HepG2 (cell line): Measurements from ENCODE around the gene DOCK4. TPM values are rescaled to one million over a fixed set of nuclear protein-coding genes. Genes with fewer than 3 reads are reported as not detected.
A peak's percentile ranks its signal among the peaks of the same experiment; 100 is the strongest.

ENCODE experiments used
- ATAC-seq: fragments of 200-7000 bp; cut with Tn5 transposase; 3 replicates; pipeline ENCODE4 v1.9.1; 2020; ENCODE audit warnings: mild to moderate bottlenecking, moderate library complexity
- BruUV-seq: library from RNA; stranded (reverse); fragments of 400-500 nt; replicated peaks from 2 replicates; lab custom pipeline; 2021; lab: Mats Ljungman, UMichigan
- CTCF ChIA-PET: fragments of 300-600 bp; formaldehyde crosslinking; extraction: SDS; loops from one replicate; lab custom pipeline; 2021; ENCODE audit warnings: low total read pairs, inconsistent platforms, low intra/inter-chr PET ratio; lab: Yijun Ruan, JAX
- POLR2A ChIA-PET: fragments of 350-600 bp; sonication (Branson Sonifier 250); formaldehyde crosslinking; loops from one replicate; lab custom pipeline; 2020; ENCODE audit warnings: antibody characterized with exemption, inconsistent platforms; lab: Yijun Ruan, JAX
- DNase-seq: peaks from one replicate; pipeline ENCODE4 v3.0.0-alpha.2; 2015; ENCODE audit warnings: low spot score
- FAIRE-seq: peaks from 3 replicates; lab custom pipeline; 2011; peaks lifted over from hg19 to GRCh38; lab: Jason Lieb, UNC
- H2AFZ ChIP-seq: one replicate; pipeline ENCODE4 v1.6.1; 2011; ENCODE audit warnings: low read length, inconsistent platforms
- H3K27ac ChIP-seq: fragments of 300-600 bp; 3 replicates; pipeline ENCODE4 v1.8.0; 2011; ENCODE audit warnings: mixed run types, mild to moderate bottlenecking, mixed read lengths, low read length, inconsistent platforms; ENCODE audit not compliant: insufficient read depth; ENCODE audit errors: extremely low read length
- H3K27me3 ChIP-seq, 2 experiments: fragments of 200-600 bp in 1 of 2; 2 replicates in 1 of 2; 3 replicates in 1 of 2; pipeline versions ENCODE4 v1.6.0 to v1.8.0; 2011; ENCODE audit warnings: low read length in 2 of 2, mild to moderate bottlenecking in 2 of 2, moderate library complexity in 2 of 2, inconsistent platforms in 1 of 2; ENCODE audit not compliant: insufficient read depth in 2 of 2, control insufficient read depth in 1 of 2
- H3K36me3 ChIP-seq, 2 experiments: fragments of 200-600 bp in 1 of 2; replicated peaks in 1 of 2; 2 replicates in 1 of 2; 3 replicates in 1 of 2; pipeline versions ENCODE4 v1.5.1 to v1.8.0; 2011; ENCODE audit warnings: low read length in 2 of 2, inconsistent platforms in 1 of 2; ENCODE audit not compliant: insufficient read depth in 2 of 2, control insufficient read depth in 1 of 2
- H3K4me1 ChIP-seq: 2 replicates; pipeline ENCODE4 v1.5.1; 2012; ENCODE audit warnings: low read length, inconsistent platforms; ENCODE audit not compliant: insufficient read depth
- H3K4me2 ChIP-seq: 2 replicates; pipeline ENCODE4 v1.6.0; 2011; ENCODE audit warnings: low read depth, low read length, inconsistent platforms
- H3K4me3 ChIP-seq, 3 experiments: fragments of 200-600 bp in 1 of 3; sonication (generic), shearing (Covaris generic) in 1 of 3; replicated peaks in 1 of 3; 2 replicates each; pipeline ENCODE4 v1.5.1; 2011 to 2016; ENCODE audit warnings: low read length in 3 of 3, inconsistent platforms in 2 of 3, low read depth in 2 of 3, mild to moderate bottlenecking in 2 of 3, control low read depth in 1 of 3, mixed read lengths in 1 of 3; ENCODE audit not compliant: insufficient read depth in 1 of 3
- H3K79me2 ChIP-seq: one replicate; pipeline ENCODE4 v1.6.1; 2011; ENCODE audit warnings: low read length, inconsistent platforms; ENCODE audit not compliant: insufficient read depth
- H3K9ac ChIP-seq: 2 replicates; pipeline ENCODE4 v1.6.0; 2011; ENCODE audit warnings: mild to moderate bottlenecking, low read depth, low read length, inconsistent platforms; ENCODE audit not compliant: insufficient read depth
- H3K9me3 ChIP-seq: 2 replicates; pipeline ENCODE4 v1.5.1; 2012; ENCODE audit warnings: mild to moderate bottlenecking, low read length
- H4K20me1 ChIP-seq: 2 replicates; pipeline ENCODE4 v1.6.0; 2011; ENCODE audit warnings: inconsistent platforms, mild to moderate bottlenecking, low read length, moderate library complexity; ENCODE audit not compliant: insufficient read depth
- ASH2L ChIP-seq: fragments of 300-600, 200-600 bp; sonication (generic); IDR thresholded peaks from 2 replicates; pipeline ENCODE4 v1.7.0; 2017; ENCODE audit warnings: low read depth, mild to moderate bottlenecking, moderate library complexity, mixed read lengths, low read length; ENCODE audit not compliant: insufficient read length
- CERS6 ChIP-seq: sonication (generic); formaldehyde crosslinking; IDR thresholded peaks from 2 replicates; pipeline ENCODE4 v1.5.0; 2020; ENCODE audit warnings: missing genetic modification reagents
- DPF2 ChIP-seq: sonication (generic); formaldehyde crosslinking; IDR thresholded peaks from 2 replicates; pipeline ENCODE4 v1.4.0; 2020; ENCODE audit warnings: mild to moderate bottlenecking, low read depth, missing genetic modification reagents, borderline replicate concordance
- MED1 ChIP-seq: sonication (generic); formaldehyde crosslinking; IDR thresholded peaks from 2 replicates; pipeline ENCODE4 v1.4.0; 2020; ENCODE audit warnings: missing genetic modification reagents
- MYC ChIP-seq: sonication (generic); formaldehyde crosslinking; IDR thresholded peaks from 2 replicates; pipeline ENCODE4 v1.9.0; 2021; ENCODE audit warnings: missing genetic modification reagents, borderline replicate concordance
- NFE2L2 ChIP-seq: fragments of 150-350 bp; IDR thresholded peaks from 2 replicates; pipeline ENCODE4 v1.6.1; 2014; ENCODE audit warnings: low read length
- NFIC ChIP-seq: IDR thresholded peaks from 2 replicates; pipeline ENCODE4 v1.6.1; 2012; ENCODE audit warnings: mild to moderate bottlenecking, low read length, inconsistent platforms
- TSC22D2 ChIP-seq: sonication (generic); formaldehyde crosslinking; IDR thresholded peaks from 2 replicates; pipeline ENCODE4 v1.5.1; 2020; ENCODE audit warnings: missing genetic modification reagents, mild to moderate bottlenecking, borderline replicate concordance
- ZBTB4 ChIP-seq: sonication (generic); formaldehyde crosslinking; IDR thresholded peaks from 2 replicates; pipeline ENCODE4 v1.4.0; 2020; ENCODE audit warnings: missing genetic modification reagents, mild to moderate bottlenecking, borderline replicate concordance
- ZFP41 ChIP-seq: sonication (generic); formaldehyde crosslinking; IDR thresholded peaks from 2 replicates; pipeline ENCODE4 v1.4.0; 2020; ENCODE audit warnings: mild to moderate bottlenecking, missing genetic modification reagents, borderline replicate concordance
- ZNF234 ChIP-seq: sonication (generic); formaldehyde crosslinking; conservative IDR thresholded peaks from 2 replicates; pipeline ENCODE4 v1.5.1; 2020; ENCODE audit warnings: mild to moderate bottlenecking, missing genetic modification reagents
- ZNF335 ChIP-seq: sonication (generic); formaldehyde crosslinking; IDR thresholded peaks from 2 replicates; pipeline ENCODE4 v1.4.0; 2020; ENCODE audit warnings: missing genetic modification reagents
- ZNF350 ChIP-seq: sonication (generic); formaldehyde crosslinking; IDR thresholded peaks from 2 replicates; pipeline ENCODE4 v1.4.0; 2020; ENCODE audit warnings: mild to moderate bottlenecking, low read depth, missing genetic modification reagents, borderline replicate concordance
- ZNF543 ChIP-seq: sonication (generic); formaldehyde crosslinking; IDR thresholded peaks from 2 replicates; pipeline ENCODE4 v1.4.0; 2020; ENCODE audit warnings: mild to moderate bottlenecking, missing genetic modification reagents
- ZNF782 ChIP-seq: sonication (generic); formaldehyde crosslinking; IDR thresholded peaks from 2 replicates; pipeline ENCODE4 v1.4.0; 2020; ENCODE audit warnings: missing genetic modification reagents, mild to moderate bottlenecking, borderline replicate concordance
- ZNF83 ChIP-seq: sonication (generic); formaldehyde crosslinking; IDR thresholded peaks from 2 replicates; pipeline ENCODE4 v1.4.0; 2020; ENCODE audit warnings: missing genetic modification reagents, mild to moderate bottlenecking, borderline replicate concordance
- WGBS: methylation state at CpG from one replicate; pipeline ENCODE4 v1.1.6; 2017; ENCODE audit warnings: low lambda C conversion rate; 5-methylcytosine and 5-hydroxymethylcytosine counted together
- in situ Hi-C: cut with HindIII; loops from 2 replicates; pipeline ENCODE4 v1.10.0; 2017; ENCODE audit warnings: low pct_unique_long_range_greater_than_20kb; ENCODE audit not compliant: extremely low pct_ligation_motif_present
- intact Hi-C: fragments of 100-400 bp; cut with micrococcal nuclease; formaldehyde crosslinking; loops from one replicate; pipeline ENCODE4 v1.10.0; 2022; ENCODE audit not compliant: unreplicated experiment
- polyA plus RNA-seq, 8 experiments: library from polyadenylated mRNA; depleted of rRNA in 3 of 8; stranded (reverse) in 7 of 8; unstranded in 1 of 8; fragments of >200 nt; fragmentation: Illumina TruSeq in 4 of 8; extraction: Trizol in 4 of 8; gene quantifications; 2 replicates each; pipeline versions ENCODE4 v1.2.1 to v1.2.3, GENCODE V29; 2011 to 2016; ENCODE audit warnings: low read depth in 4 of 8, missing spikeins in 1 of 8, mixed read lengths in 1 of 8; ENCODE audit not compliant: insufficient read depth in 1 of 8
- total RNA-seq, 5 experiments: library from RNA; depleted of rRNA; stranded (reverse); fragments of >200 nt; fragmentation: Illumina TruSeq; extraction: Trizol; gene quantifications; 2 replicates each; pipeline ENCODE4 v1.2.3, GENCODE V29; 2016; ENCODE audit warnings: low read depth in 1 of 5
- TF ChIP-seq, protein P1 (sequence below): sonication (generic); formaldehyde crosslinking; IDR thresholded peaks from 2 replicates; pipeline ENCODE4 v1.8.0; 2022; ENCODE audit warnings: missing genetic modification reagents, low read depth, mild to moderate bottlenecking, borderline replicate concordance
- TF ChIP-seq, protein P2 (sequence below): sonication (generic); formaldehyde crosslinking; IDR thresholded peaks from 2 replicates; pipeline ENCODE4 v1.8.0; 2022; ENCODE audit warnings: missing genetic modification reagents, mild to moderate bottlenecking, borderline replicate concordance

The DOCK4 gene
- total and polyA plus RNA-seq, 2 of the 13 experiments (the other 11 are each of a cell fraction or from before 2014, with no cell fraction given): 13.5 to 17.4 TPM

GRCh38 chr7:111931016-111931517, 275.1 kb downstream of the DOCK4 start:
- DNase-seq (peak; percentile 96), ATAC-seq (peak; percentile 98), FAIRE-seq (peak; percentile 62)
- Histone ChIP-seq H3K27me3 (no peaks in the 10 kb centered on the region), H3K27ac (peak overlapping the region; percentile 88), H3K4me3 (peak overlapping the region in 2 of 3 experiments; percentile 11 to 12; a peak in 2 of 6 replicates), H3K9me3 (no peaks in the 10 kb centered on the region), H3K4me1 (peaks cover 44% of the 10 kb centered on the region), H3K4me2 (peak overlapping the region; percentile 65), H4K20me1 (no peaks in the 10 kb centered on the region), H2AFZ (peak overlapping the region; percentile 66), H3K36me3 (peaks cover 0 to 14% of the 10 kb centered on the region in 2 experiments; a peak in 2 of 5 replicates), H3K79me2 (no peaks in the 10 kb centered on the region), H3K9ac (peak overlapping the region; percentile 82)
- intact Hi-C loops: loop anchor here (1.0 to 5.0 kb wide), 2 partner anchors 12 to 276 kb away; partner anchors contain the start of genes DOCK4 and ZNF277
- in situ Hi-C loops: no loop called here
- WGBS: 13% methylated on average over 3 of the region's 3 CpGs
- ChIA-PET CTCF (no interaction called here), POLR2A (interaction anchor here (0.8 to 2.5 kb wide), 5 partner anchors 10 to 520 kb away, joined by 3 to 14 read pairs (median 4); partner anchors contain the start of genes DOCK4 and IFRD1)
- BruUV-seq: no TSS peak
- peak; percentile 56; the same call in 1 of the 2 replicates for TF ChIP-seq NFE2L2
- TF ChIP-seq ZBTB4 (CRISPR knock-in tag): no peak; the same call in 1 of the 2 replicates
- TF ChIP-seq NFIC: peak; percentile 53; the same call in 1 of the 2 replicates
- TF ChIP-seq ZNF782 (CRISPR knock-in tag): no peak
- TF ChIP-seq ZNF234 (CRISPR knock-in tag): no peak
- TF ChIP-seq TSC22D2 (CRISPR knock-in tag): 0 out of 2 replicates have a peak, but pooled peaks have one; percentile 39
- no peak for TF ChIP-seq ZFP41 (CRISPR knock-in tag)
- TF ChIP-seq ZNF350 (CRISPR knock-in tag): 0 out of 2 replicates have a peak, but pooled peaks have one; percentile 23
- TF ChIP-seq ASH2L: peak; percentile 52
- TF ChIP-seq ZNF83: no peak
- TF ChIP-seq ZNF543 (CRISPR knock-in tag): no peak
- no peak for TF ChIP-seq CERS6 (CRISPR knock-in tag)
- TF ChIP-seq, protein P1, sequence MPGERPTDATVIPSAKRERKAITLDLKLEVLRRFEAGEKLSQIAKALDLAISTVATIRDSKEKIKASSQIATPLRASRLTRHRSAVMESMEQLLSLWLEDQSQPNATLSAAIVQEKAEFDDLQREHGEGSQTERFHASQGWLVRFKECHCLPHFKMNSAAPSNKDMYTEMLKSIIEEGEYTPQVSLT: no peak
- TF ChIP-seq DPF2 (CRISPR knock-in tag): peak; percentile 65; the same call in 1 of the 2 replicates
- TF ChIP-seq ZNF335 (CRISPR knock-in tag): peak; percentile 27; the same call in 1 of the 2 replicates
- TF ChIP-seq MED1: peak; percentile 58; the same call in 1 of the 2 replicates
- TF ChIP-seq MYC (CRISPR knock-in tag): no peak
- TF ChIP-seq, protein P2, sequence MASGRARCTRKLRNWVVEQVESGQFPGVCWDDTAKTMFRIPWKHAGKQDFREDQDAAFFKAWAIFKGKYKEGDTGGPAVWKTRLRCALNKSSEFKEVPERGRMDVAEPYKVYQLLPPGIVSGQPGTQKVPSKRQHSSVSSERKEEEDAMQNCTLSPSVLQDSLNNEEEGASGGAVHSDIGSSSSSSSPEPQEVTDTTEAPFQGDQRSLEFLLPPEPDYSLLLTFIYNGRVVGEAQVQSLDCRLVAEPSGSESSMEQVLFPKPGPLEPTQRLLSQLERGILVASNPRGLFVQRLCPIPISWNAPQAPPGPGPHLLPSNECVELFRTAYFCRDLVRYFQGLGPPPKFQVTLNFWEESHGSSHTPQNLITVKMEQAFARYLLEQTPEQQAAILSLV (CRISPR knock-in tag): no peak
